SHP77 (cell line): Measurements from ENCODE around the gene BICDL2.
"Not testable (repeated sequence)": the region's sequence is repeated elsewhere in the genome, so short reads cannot be mapped to it uniquely, and the experiment has no call there.

Source experiments
- DNase-seq, 2 experiments: peaks; one replicate each; lab custom pipeline; 2025; lab: John Stamatoyannopoulos, UW

Gene BICDL2, protein sequence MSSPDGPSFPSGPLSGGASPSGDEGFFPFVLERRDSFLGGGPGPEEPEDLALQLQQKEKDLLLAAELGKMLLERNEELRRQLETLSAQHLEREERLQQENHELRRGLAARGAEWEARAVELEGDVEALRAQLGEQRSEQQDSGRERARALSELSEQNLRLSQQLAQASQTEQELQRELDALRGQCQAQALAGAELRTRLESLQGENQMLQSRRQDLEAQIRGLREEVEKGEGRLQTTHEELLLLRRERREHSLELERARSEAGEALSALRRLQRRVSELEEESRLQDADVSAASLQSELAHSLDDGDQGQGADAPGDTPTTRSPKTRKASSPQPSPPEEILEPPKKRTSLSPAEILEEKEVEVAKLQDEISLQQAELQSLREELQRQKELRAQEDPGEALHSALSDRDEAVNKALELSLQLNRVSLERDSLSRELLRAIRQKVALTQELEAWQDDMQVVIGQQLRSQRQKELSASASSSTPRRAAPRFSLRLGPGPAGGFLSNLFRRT

DNA sequence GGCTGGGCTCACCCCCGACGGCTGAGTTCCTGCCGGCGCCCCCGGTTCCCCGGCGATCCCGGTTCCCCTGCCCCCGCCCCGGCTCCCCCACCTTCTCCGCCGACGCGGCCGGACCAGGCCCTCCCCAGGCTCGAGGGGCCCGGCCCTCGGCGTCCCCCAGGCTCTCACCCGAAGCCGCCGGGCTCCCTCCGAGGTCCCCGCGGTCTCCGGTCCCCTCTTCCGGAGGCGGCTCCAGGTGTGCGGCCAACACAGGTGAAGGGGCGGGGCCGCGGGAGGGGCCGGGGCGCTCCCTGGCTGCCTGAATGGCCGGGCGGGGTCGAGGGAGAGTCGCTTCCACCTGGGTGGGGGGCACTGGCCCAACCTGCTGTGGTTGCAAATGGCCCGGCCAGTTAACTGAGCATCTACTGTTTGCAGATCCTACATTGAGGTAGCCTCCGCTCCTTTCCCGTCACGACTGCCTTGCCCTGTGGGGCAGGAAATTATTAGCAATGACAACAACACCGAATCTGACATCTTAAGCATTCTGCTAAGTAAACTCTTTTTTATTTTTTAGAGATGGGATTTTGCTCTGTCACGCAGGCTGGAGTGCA lies at the start of gene BICDL2:
TSS of gene BICDL2 (minus strand) at position 219 of the 590 bp plus-strand sequence. CDS start 1,448 bp downstream, outside the sequence.
- no peak for DNase-seq

DNA sequence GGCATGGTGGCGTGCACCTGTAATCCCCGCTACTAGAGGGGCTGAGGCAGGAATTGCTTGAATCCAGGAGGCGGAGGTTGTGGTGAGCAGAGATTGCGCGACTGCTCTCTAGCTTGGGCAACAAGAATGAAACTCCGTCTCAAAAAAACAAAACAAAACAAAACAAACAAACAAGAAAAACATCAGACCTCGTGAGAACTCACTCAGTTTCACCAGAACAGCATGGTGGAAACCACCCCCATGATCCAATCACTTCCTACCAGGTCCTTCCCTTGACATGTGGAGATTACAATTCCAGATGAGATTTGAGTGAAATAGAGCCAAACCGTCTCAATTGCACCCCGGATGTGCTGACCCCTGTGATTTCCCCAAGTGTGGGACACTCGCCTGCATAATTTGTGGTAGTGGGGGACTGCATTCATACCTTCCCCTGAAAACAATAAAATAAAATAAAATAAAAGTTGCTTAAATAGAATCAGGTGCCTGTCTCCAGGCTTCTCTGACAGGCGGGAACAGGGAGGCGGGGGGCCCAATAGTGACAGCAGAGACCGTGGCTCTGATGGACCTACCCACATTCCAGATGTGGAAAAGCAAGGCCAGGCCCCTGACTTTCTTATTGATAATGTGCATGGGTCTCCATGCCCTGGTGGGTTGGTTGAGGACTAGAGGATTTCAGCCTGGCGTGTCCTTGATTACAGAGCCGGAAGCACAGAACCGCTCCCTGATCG lies 49.3 kb upstream of the BICDL2 start:
- no peak for DNase-seq

DNA sequence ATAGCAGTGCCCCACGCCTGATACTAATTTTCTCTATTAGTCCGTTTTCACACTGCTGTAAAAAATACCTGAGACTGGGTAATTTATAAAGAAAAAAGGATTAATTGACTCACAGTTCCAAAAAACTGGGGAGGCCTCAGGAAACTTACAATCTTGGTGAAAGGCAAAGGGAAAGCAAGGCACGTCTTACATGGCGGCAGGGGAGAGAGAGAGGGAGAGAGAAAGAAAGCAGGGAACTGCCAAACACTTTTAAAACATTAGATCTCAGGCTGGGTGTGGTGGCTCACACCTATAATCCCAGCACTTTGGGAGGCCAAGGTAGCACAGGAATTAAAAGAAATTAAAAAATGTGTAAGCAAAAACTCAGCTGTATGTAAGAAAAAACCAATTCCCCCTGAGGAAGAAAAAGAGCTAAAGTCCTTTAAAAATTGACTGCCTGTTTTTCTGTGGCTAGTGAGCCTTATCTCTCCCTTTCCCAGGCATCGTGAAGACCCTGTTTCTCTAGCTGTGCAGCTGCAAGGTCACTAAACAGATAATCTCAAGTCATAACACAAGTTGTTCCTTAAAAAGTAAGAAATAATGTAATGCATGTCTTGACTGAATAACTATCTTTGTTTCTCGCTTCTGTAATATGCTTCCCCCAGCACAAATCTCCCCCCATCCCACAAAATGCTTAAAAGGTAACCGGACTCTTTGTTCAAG lies 48.4 kb upstream of the BICDL2 start:
- no peak for DNase-seq

DNA sequence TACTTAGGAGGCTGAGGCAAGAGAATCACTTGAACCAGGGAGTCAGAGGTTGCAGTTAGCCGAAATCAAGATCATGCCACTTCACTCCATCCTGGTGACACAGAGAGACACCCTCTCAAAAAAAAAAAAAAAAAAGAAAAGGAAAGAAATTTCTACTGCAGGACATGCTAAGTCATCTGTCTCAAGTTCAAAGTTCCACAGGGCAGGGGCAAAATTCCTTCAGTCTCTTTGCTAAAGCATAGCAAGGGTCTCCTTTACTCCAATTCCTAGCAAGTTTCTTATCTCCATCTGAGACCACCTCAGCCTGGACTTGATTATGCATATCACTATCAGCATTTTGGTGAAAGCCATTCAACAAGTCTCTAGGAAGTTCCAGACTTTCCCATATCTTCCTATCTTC lies 47.7 kb upstream of the BICDL2 start:
- no peak for DNase-seq

DNA sequence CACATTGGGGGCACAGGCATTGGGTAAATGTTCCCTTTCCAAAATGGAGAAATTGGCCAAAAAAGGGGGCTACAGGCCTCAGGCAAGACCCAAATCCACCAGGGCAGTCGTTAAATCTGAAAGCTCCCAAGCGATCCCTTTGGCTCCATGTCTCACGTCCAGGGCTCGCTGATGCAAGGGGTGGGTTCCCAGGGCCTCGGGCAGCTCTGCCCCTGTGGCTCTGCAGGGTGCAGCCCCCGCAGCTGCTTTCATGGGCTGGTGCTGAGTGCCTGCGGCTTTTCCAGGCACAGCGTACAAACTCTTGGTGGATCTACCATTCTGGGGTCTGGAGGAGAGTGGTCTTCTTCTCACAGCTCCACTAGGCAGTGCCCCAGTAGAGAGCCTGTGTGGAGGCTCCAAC lies 46.7 kb upstream of the BICDL2 start:
- DNase-seq, result not testable (repeated sequence)

DNA sequence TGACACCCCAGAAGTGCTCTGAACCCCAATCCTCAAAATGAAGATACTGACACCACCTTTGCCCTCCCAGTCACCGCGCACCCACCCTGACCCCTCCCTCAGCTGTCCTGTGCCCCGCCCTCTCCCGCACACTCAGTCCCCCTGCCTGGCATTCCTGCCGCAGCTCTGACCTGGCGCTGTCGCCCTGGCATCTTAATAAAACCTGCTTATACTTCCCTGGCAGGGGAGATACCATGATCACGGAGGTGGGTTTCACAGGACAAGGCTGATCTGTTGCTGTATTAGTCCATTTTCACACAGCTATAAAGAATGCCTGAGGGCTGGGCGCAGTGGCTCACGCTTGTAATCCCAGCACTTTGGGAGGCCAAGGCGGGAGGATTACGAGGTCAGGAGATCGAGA lies 45.2 kb upstream of the BICDL2 start:
- DNase-seq, result not testable (repeated sequence)

DNA sequence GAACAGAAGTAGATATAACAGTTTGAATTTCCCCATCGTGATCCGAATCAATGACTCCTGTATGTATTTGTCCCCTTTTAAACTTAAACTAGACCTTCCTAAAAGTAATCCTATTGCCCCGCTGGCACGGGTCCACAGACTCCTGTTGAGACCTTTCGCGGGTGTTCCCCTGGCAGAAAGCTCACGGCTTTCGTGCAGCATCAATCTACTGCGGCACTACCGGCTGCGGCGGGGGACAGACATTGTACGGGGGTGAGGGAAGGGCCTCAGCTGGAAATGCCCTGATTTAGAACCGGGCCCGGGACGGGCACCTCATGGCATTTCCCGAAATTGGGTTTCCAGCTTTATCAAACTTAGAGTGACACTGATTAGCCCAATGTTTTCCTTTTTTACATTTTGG lies 43.3 kb upstream of the BICDL2 start:
- DNase-seq, result no peak

DNA sequence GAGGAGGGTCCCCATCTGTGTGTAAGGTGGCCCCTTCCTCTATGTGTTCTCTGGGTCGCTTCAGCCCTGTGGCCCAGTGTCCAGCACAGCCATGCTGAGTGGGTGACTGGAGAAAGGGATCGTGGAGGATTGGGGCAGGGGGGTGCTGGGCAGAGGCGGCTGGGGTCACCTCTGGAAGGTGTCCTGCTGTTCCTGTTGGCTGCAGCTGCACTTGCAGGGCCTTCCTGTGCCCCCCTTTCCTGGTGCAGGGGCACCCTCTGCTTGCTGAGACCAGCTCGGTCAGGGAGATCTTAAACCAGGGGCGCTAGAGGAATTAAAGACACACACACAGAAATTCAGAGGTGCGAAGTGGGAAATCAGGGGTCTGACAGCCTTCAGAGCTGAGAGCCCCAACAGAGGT lies 39.8 kb upstream of the BICDL2 start:
- no peak for DNase-seq

DNA sequence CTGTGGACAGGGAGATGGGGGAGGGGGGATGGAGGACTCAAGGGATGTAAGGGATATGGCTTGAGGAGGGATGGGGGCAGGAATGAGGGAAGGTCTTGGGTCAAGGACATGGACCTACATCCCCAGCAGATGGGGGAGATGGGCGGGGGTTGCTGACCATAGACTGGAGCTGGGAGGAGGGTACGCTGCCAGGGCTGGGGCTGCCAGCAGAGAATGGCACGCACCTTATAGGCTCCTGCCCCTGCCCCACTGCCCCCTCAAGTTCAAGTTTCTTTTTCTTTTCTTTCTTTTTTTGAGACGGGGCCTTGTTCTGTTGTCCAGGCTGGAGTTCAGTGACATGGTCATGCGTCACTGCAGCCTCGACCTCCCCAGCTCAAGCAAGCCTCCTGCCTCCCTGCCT lies 39.2 kb upstream of the BICDL2 start:
- DNase-seq, result not testable (repeated sequence)

DNA sequence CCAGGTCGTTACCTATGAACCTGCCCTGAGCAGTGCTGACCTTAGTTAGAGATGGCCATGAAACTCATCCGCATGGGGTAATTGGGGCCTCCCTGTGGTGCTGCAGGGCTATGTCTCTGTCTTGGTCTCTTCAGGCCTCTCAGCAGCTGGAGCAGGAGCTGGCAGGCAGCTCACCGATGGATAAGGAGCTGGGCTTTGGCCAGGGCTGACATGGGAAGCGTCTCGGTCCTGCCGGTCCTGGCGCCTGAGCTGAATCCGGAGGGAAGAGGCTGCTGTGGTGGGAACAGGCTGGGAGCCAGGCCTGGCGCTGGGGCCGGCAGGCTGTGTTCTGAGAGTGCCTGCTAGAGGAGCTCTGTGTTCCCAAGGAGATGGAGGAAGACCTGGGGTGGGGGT lies 38.8 kb upstream of the BICDL2 start:
- DNase-seq, result no peak

DNA sequence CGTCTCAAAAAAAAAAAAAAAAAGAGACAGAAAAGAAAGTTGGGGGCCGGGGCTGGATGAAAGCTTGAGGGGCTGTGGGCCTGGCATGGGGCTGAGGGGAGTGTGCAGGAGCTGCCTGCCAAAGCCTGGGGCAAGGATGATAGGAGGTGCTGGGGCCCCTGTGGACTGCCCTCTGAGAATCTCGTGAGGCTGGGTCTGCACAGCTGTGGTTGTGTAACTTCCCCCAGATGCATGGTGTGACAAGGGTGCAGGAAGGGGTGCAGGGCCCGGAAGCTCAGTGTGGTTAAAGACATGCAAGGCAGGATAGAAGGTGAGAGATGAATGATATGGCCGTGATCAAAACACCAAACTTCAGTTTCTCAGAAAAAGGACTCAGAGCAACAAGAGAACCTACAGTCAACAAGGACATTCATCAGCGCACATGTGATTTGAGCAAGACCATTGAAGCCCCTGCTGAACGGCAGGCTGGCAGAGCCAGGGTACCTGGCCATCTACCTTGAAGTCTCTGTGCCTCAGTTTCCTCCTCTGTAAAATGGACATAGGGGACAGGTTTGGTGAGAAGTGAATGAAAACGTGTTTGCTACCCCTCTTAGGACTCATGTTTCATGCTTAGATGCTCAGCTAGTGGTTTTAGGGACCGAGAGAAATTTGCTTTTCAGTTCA lies 38.2 kb upstream of the BICDL2 start:
- DNase-seq, result no peak

DNA sequence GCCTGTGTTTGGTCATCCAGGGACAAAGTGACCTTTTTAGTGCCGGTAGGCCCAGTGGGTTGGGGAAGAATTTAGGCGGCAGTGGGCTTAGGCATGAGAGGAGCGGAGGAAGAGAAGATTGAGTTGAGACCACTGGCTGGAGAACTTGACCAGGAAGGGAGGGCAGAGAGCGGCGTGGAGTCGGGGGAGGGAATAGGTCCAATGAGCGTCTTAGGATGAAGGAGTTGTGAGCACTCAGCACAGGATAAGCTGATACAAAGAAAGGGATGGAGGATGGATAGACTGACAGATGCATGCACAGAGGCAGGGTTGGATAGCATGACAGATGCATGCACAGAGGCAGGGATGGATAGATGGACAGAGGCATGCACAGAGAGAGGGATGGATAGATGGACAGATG lies 36.7 kb upstream of the BICDL2 start:
- DNase-seq, result no peak

DNA sequence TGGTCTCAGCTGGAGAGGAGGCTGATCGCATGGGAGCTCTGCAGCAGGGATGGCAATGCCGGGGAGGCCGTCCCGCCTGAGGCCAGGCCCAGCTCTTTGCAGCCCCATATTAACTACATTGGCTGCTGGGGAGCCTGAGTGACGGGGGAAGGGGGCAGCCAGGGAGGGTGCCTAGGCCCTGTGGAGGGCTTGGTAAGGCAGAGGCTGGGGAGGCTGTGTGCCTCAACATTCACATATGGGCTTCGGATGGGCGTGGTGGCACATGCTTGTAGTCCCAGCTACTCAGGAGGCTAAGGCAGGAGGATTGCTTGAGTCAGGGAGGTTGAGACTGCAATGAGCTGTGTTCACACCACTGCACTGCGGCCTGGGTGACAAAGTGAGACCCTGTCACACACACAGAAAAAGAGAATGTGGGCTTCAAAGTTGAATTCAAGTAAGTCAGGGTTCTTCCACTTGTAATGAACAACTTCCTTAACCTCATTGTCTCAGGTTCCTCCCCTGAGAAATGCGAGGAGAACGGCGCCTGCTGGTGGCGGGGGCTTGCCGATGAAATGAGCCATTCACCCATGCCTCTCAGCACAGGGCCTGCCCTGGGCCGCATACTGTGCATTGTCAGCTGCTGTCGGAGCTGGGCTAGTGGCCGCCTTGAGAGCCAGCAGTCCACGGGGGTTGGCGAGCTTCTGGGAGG lies 36.0 kb upstream of the BICDL2 start:
- not testable (repeated sequence) for DNase-seq

DNA sequence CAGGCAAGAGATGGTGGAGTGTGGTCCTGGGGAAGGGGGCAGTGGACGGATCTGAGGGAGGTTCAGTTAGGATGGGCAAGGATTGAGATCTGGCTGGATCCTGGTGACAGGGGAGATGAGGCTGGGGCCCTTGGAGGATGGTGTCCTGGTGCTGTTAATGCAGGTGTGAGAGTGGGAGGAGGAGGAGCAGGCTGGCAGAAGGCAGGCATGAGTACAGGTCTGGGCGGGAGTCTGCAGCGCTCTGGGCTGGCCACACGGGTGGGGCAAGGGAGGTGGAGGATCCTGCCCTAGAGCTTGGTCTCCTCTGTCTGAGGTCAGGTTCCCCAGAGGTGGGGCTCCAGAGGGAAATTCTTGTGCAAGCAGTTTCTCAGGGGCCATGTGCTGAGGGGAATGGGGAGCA lies 35.4 kb upstream of the BICDL2 start:
- not testable (repeated sequence) for DNase-seq

DNA sequence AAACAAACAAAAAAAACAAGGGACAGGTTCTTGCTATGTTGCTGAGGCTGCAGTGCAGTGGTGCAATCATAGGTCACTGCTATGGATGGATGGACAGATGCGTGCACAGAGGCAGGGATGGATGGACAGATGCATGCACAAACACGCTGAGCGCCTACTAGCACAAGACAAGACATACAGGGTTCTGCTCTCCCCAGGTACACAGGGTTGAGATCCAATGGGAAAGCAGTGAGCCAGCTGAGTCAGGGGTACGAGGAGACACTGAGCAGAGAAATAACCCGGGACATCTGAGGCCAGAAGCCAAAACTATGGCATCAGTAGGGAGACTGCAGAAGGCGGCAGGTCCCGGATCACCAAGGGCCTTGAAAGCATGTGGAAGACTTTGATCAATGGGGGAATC lies 34.9 kb upstream of the BICDL2 start:
- DNase-seq, result no peak

DNA sequence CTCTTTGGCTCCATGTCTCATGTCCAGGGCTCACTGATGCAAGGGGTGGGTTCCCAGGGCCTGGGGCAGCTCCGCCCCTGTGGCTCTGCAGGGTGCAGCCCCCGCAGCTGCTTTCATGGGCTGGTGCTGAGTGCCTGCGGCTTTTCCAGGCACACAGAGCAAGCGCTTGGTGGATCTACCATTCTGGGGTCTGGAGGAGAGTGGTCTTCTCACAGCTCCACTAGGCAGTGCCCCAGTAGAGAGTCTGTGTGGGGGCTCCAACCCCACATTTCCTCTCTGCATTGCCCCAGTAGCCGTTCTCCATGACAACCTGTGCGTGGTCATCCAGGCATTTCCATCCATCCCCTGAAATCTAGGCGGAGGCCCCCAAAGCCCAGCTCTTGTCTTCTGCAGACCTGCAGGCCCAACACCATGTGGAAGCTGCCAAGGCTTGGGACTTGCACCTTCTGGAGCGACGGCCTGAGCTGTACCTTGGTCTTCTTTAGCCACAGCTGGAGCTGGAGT lies 33.9 kb upstream of the BICDL2 start:
- DNase-seq, result no peak

DNA sequence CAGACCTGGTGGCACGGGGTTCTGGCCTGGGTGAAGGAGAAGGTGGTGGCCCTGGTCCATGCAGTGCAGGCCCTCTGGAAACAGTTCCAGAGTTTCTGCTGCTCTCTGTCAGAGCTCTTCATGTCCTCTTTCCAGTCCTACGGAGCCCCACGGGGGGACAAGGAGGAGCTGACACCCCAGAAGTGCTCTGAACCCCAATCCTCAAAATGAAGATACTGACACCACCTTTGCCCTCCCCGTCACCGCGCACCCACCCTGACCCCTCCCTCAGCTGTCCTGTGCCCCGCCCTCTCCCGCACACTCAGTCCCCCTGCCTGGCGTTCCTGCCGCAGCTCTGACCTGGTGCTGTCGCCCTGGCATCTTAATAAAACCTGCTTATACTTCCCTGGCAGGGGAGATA lies 32.4 kb upstream of the BICDL2 start:
- DNase-seq, result not testable (repeated sequence)

DNA sequence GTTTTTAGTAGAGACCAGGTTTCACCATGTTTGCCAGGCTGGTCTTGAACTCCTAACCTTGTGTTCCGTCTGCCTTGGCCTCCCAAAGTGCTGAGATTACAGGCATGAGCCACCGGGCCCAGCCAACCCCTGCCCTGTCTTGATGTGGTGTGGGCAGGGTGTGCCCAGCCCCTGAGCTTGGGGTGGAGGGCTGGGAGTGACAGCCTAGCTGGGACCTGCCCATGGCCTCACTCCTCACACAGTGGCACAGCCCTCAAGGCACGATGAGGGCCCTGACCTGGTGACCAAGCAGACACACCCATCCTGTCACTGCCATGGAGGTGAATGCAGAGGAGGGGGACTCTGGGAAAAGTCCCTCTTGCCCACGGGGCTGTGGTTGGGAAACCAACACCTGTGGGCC lies 31.7 kb upstream of the BICDL2 start:
- no peak for DNase-seq

DNA sequence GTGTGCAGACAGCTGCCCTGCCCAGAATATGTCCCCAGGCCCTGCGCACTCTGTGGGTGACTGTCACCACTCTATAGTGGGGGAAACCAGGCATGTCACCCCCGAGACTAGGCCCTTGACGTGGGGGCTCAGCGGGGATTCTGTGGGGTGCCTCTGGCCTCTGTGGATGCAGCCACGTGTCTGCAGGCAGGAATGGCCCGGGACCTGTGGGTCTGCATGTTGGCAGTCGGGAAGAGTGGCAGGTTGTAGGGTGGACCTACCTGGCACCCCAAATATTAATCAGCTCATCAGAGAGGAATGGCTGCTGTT lies 29.6 kb upstream of the BICDL2 start:
- no peak for DNase-seq

DNA sequence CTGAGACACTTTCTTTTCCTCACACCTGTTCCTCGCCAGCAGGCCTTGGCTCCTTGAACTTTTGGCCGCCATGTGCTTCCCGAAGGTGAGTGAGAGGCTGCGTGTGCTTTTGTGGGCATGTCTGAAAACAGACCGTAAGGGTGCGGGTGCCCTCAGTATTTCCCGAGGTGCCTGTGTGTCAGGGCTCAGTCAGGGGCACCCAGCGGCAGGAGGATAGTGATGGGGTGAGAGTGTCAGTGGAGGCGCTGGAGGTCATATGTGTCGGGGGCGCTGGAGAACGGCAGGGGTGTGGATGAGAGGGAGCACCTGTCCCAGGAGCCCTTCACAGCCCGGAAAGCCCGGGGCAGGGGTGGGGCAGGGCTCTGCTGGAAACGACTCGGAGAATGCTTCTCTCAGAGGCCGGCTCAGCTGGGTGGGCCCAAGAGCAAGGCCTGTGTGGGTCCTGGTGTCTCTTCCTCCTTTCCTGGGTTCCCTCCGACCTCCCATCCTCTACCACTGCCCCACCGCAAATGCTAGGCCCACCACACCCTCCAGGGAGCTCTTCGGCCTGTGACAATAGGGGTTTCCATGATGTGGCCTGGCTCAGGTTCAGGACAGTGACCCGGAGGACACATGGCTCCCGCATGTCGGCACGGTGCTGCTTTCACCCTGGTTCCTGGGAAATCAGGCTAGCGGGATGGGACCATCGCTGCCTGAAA lies 29.1 kb upstream of the BICDL2 start:
- no peak for DNase-seq
